ENCODE results near the gene FBXO22.
"Not testable (repeated sequence)": the region's sequence is repeated elsewhere in the genome, so short reads cannot be mapped to it uniquely, and the experiment has no call there.

Gene FBXO22

GRCh38 chr15:75903331-75904239, at the start of gene FBXO22:
FBXO22 (plus strand) TSS chr15:75903878; CDS start chr15:75903964, 86 bp downstream.
- peaks cover 45% of the 10 kb centered on the region for H3K36me3 ChIP-seq (ENCODE audit: insufficient read depth, low read length)
- H3K4me3 ChIP-seq (ENCODE audit: low read length): peak within 1 kb of the TSS; percentile 89
- H2AFZ ChIP-seq (ENCODE audit: low read depth, low read length): peak within 1 kb of the TSS; percentile 95

GRCh38 chr15:75857886-75858285, 45.8 kb upstream of the FBXO22 start:
- Histone ChIP-seq H3K36me3 (ENCODE audit: insufficient read depth, low read length) (peaks cover 56% of the 10 kb centered on the region), H3K4me1 (ENCODE audit: insufficient read depth, low read length) (no peaks in the 10 kb centered on the region), H3K9me3 (ENCODE audit: low read length) (no peaks in the 10 kb centered on the region), H3K27me3 (ENCODE audit: insufficient read depth, low read length) (no peaks in the 10 kb centered on the region), H2AFZ (ENCODE audit: low read depth, low read length) (no peak overlapping the region), H3K4me3 (ENCODE audit: low read length) (no peak overlapping the region)

More at GRCh38 chr15:75903331-75904239, at the start of gene FBXO22:
- peaks cover 13% of the 10 kb centered on the region for H3K4me1 ChIP-seq (ENCODE audit: insufficient read depth, low read length)
- no peaks in the 10 kb centered on the region for H3K9me3 ChIP-seq (ENCODE audit: low read length)
- H3K27me3 ChIP-seq (ENCODE audit: insufficient read depth, low read length): no peaks in the 10 kb centered on the region

- H3K27me3 ChIP-seq (ENCODE audit: insufficient read depth, low read length): no peaks in the 10 kb centered on the region
- H3K4me1 ChIP-seq (ENCODE audit: insufficient read depth, low read length): no peaks in the 10 kb centered on the region
- no peak overlapping the region for H2AFZ ChIP-seq (ENCODE audit: low read depth, low read length)
- peaks cover 54% of the 10 kb centered on the region for H3K36me3 ChIP-seq (ENCODE audit: insufficient read depth, low read length)
- H3K9me3 ChIP-seq (ENCODE audit: low read length): no peaks in the 10 kb centered on the region
- H3K4me3 ChIP-seq (ENCODE audit: low read length): no peak overlapping the region
These were observed 41.8 kb upstream of the FBXO22 start for GRCh38 chr15:75861750-75862402.

- Histone ChIP-seq H3K9me3 (ENCODE audit: low read length) (no peaks in the 10 kb centered on the region), H3K4me3 (ENCODE audit: low read length) (no peak overlapping the region), H3K36me3 (ENCODE audit: insufficient read depth, low read length) (peaks cover 53% of the 10 kb centered on the region), H2AFZ (ENCODE audit: low read depth, low read length) (no peak overlapping the region), H3K4me1 (ENCODE audit: insufficient read depth, low read length) (no peaks in the 10 kb centered on the region), H3K27me3 (ENCODE audit: insufficient read depth, low read length) (no peaks in the 10 kb centered on the region)
These were observed 40.9 kb upstream of the FBXO22 start for GRCh38 chr15:75862796-75863195.

- H3K36me3 ChIP-seq (ENCODE audit: insufficient read depth, low read length): peaks cover 55% of the 10 kb centered on the region
- H3K4me3 ChIP-seq (ENCODE audit: low read length): no peak overlapping the region
- H3K9me3 ChIP-seq (ENCODE audit: low read length): no peaks in the 10 kb centered on the region
- H3K27me3 ChIP-seq (ENCODE audit: insufficient read depth, low read length): no peaks in the 10 kb centered on the region
- no peak overlapping the region for H2AFZ ChIP-seq (ENCODE audit: low read depth, low read length)
- no peaks in the 10 kb centered on the region for H3K4me1 ChIP-seq (ENCODE audit: insufficient read depth, low read length)
These were observed 39.2 kb upstream of the FBXO22 start for GRCh38 chr15:75864213-75865059.

GRCh38 chr15:75866045-75866444, 37.6 kb upstream of the FBXO22 start:
- H3K9me3 ChIP-seq (ENCODE audit: low read length); H2AFZ ChIP-seq (ENCODE audit: low read depth, low read length); H3K4me3 ChIP-seq (ENCODE audit: low read length); H3K4me1 ChIP-seq (ENCODE audit: insufficient read depth, low read length); H3K27me3 ChIP-seq (ENCODE audit: insufficient read depth, low read length): not testable (repeated sequence)
- peaks cover 56% of the 10 kb centered on the region for H3K36me3 ChIP-seq (ENCODE audit: insufficient read depth, low read length)

GRCh38 chr15:75866916-75867315, 36.8 kb upstream of the FBXO22 start:
- Histone ChIP-seq H3K9me3 (ENCODE audit: low read length) (no peaks in the 10 kb centered on the region), H3K4me3 (ENCODE audit: low read length) (no peak overlapping the region), H2AFZ (ENCODE audit: low read depth, low read length) (no peak overlapping the region), H3K4me1 (ENCODE audit: insufficient read depth, low read length) (no peaks in the 10 kb centered on the region), H3K27me3 (ENCODE audit: insufficient read depth, low read length) (no peaks in the 10 kb centered on the region), H3K36me3 (ENCODE audit: insufficient read depth, low read length) (peaks cover 49% of the 10 kb centered on the region)

- no peak overlapping the region for H3K4me3 ChIP-seq (ENCODE audit: low read length)
- no peaks in the 10 kb centered on the region for H3K27me3 ChIP-seq (ENCODE audit: insufficient read depth, low read length)
- no peaks in the 10 kb centered on the region for H3K9me3 ChIP-seq (ENCODE audit: low read length)
- no peak overlapping the region for H2AFZ ChIP-seq (ENCODE audit: low read depth, low read length)
- no peaks in the 10 kb centered on the region for H3K4me1 ChIP-seq (ENCODE audit: insufficient read depth, low read length)
- peaks cover 44% of the 10 kb centered on the region for H3K36me3 ChIP-seq (ENCODE audit: insufficient read depth, low read length)
These were observed 36.2 kb upstream of the FBXO22 start for GRCh38 chr15:75867449-75867848.

- Histone ChIP-seq H3K27me3 (ENCODE audit: insufficient read depth, low read length) (no peaks in the 10 kb centered on the region), H3K4me3 (ENCODE audit: low read length) (no peak overlapping the region), H3K4me1 (ENCODE audit: insufficient read depth, low read length) (no peaks in the 10 kb centered on the region), H2AFZ (ENCODE audit: low read depth, low read length) (no peak overlapping the region), H3K9me3 (ENCODE audit: low read length) (no peaks in the 10 kb centered on the region), H3K36me3 (ENCODE audit: insufficient read depth, low read length) (peaks cover 42% of the 10 kb centered on the region)
These were observed 35.7 kb upstream of the FBXO22 start for GRCh38 chr15:75868019-75868418.

- no peaks in the 10 kb centered on the region for H3K4me1 ChIP-seq (ENCODE audit: insufficient read depth, low read length)
- H3K9me3 ChIP-seq (ENCODE audit: low read length): no peaks in the 10 kb centered on the region
- H3K27me3 ChIP-seq (ENCODE audit: insufficient read depth, low read length): no peaks in the 10 kb centered on the region
- H3K4me3 ChIP-seq (ENCODE audit: low read length): no peak overlapping the region
- peaks cover 40% of the 10 kb centered on the region for H3K36me3 ChIP-seq (ENCODE audit: insufficient read depth, low read length)
- no peak overlapping the region for H2AFZ ChIP-seq (ENCODE audit: low read depth, low read length)
These were observed 34.2 kb upstream of the FBXO22 start for GRCh38 chr15:75869446-75869845.

GRCh38 chr15:75871589-75871988, 32.1 kb upstream of the FBXO22 start:
- not testable (repeated sequence) for H3K9me3 ChIP-seq (ENCODE audit: low read length); H3K27me3 ChIP-seq (ENCODE audit: insufficient read depth, low read length); H2AFZ ChIP-seq (ENCODE audit: low read depth, low read length); H3K4me3 ChIP-seq (ENCODE audit: low read length); H3K4me1 ChIP-seq (ENCODE audit: insufficient read depth, low read length)
- H3K36me3 ChIP-seq (ENCODE audit: insufficient read depth, low read length): peaks cover 54% of the 10 kb centered on the region

- Histone ChIP-seq H3K4me1 (ENCODE audit: insufficient read depth, low read length) (no peaks in the 10 kb centered on the region), H2AFZ (ENCODE audit: low read depth, low read length) (no peak overlapping the region), H3K27me3 (ENCODE audit: insufficient read depth, low read length) (no peaks in the 10 kb centered on the region), H3K36me3 (ENCODE audit: insufficient read depth, low read length) (peaks cover 57% of the 10 kb centered on the region), H3K4me3 (ENCODE audit: low read length) (no peak overlapping the region), H3K9me3 (ENCODE audit: low read length) (no peaks in the 10 kb centered on the region)
These were observed 31.2 kb upstream of the FBXO22 start for GRCh38 chr15:75872403-75872990.

All from neuron (in vitro differentiated cells).